MM.1S (cell line): ENCODE data around the gene CCDC157.
"Not testable (repeated sequence)": the region's sequence is repeated elsewhere in the genome, so short reads cannot be mapped to it uniquely, and the experiment has no call there.

ENCODE experiments used
- DNase-seq: peaks from one replicate; pipeline ENCODE4 v3.0.0-alpha.2; 2015
- H2AFZ ChIP-seq: fragments of 300-600 bp; sonication (generic); 2 replicates; pipeline ENCODE4 v1.6.0; 2016; ENCODE audit warnings: antibody characterized with exemption, low read length
- H3F3A ChIP-seq: fragments of 300-600 bp; sonication (generic); 2 replicates; pipeline ENCODE4 v1.6.1; 2016; ENCODE audit warnings: mild to moderate bottlenecking, antibody characterized with exemption, low read length, moderate library complexity, mixed read lengths; ENCODE audit not compliant: insufficient read depth
- H3K27ac ChIP-seq: fragments of 300-600 bp; sonication (generic); 2 replicates; pipeline ENCODE4 v1.5.1; 2016; ENCODE audit warnings: mild to moderate bottlenecking, low read length
- H3K27me3 ChIP-seq: fragments of 300-600 bp; sonication (generic); replicated peaks from 2 replicates; pipeline ENCODE4 v1.6.0; 2016; ENCODE audit warnings: low read length; ENCODE audit not compliant: insufficient read depth
- H3K36me3 ChIP-seq: fragments of 300-600 bp; sonication (generic); replicated peaks from 2 replicates; pipeline ENCODE4 v1.6.1; 2016; ENCODE audit warnings: mild to moderate bottlenecking, low read length, mixed read lengths; ENCODE audit not compliant: insufficient read depth
- H3K4me1 ChIP-seq: fragments of 300-600 bp; sonication (generic); 2 replicates; pipeline ENCODE4 v1.6.1; 2016; ENCODE audit warnings: low read length, mixed read lengths
- H3K4me2 ChIP-seq: fragments of 300-600 bp; sonication (generic); 2 replicates; pipeline ENCODE4 v1.6.0; 2016; ENCODE audit warnings: low read depth, low read length
- H3K4me3 ChIP-seq: fragments of 300-600 bp; sonication (generic); 2 replicates; pipeline ENCODE4 v1.5.1; 2016; ENCODE audit warnings: low read length, mixed read lengths
- H3K79me2 ChIP-seq: fragments of 300-600 bp; sonication (generic); 2 replicates; pipeline ENCODE4 v1.6.1; 2016; ENCODE audit warnings: mixed run types, low read length, mixed read lengths
- H3K9ac ChIP-seq: fragments of 300-600 bp; sonication (generic); 2 replicates; pipeline ENCODE4 v1.6.1; 2016; ENCODE audit warnings: low read length, mixed read lengths
- H3K9me2 ChIP-seq: fragments of 300-600 bp; sonication (generic); replicated peaks from 2 replicates; pipeline ENCODE4 v1.6.1; 2016; ENCODE audit warnings: mild to moderate bottlenecking, low read length, mixed read lengths; ENCODE audit not compliant: insufficient read depth
- H3K9me3 ChIP-seq: fragments of 300-600 bp; sonication (generic); replicated peaks from 2 replicates; pipeline ENCODE4 v1.6.1; 2016; ENCODE audit warnings: mild to moderate bottlenecking, low read length, mixed read lengths; ENCODE audit not compliant: insufficient read depth
- H4K20me1 ChIP-seq: fragments of 300-600 bp; sonication (generic); 2 replicates; pipeline ENCODE4 v1.6.1; 2016; ENCODE audit warnings: mild to moderate bottlenecking, low read length, moderate library complexity, mixed read lengths; ENCODE audit not compliant: insufficient read depth
- EZH2 ChIP-seq: fragments of 300-600 bp; sonication (generic); optimal IDR thresholded peaks from 2 replicates; pipeline ENCODE3; 2017; ENCODE audit warnings: low read depth, mild to moderate bottlenecking, antibody characterized with exemption, low read length, mixed read lengths
- EZH2phosphoT487 ChIP-seq: fragments of 300-600 bp; sonication (generic); IDR thresholded peaks from 2 replicates; pipeline ENCODE4 v1.6.1; 2018; ENCODE audit warnings: antibody characterized with exemption, low read length
- TF ChIP-seq, protein P1 (sequence below): fragments of 300-600 bp; sonication (generic); IDR thresholded peaks from 2 replicates; pipeline ENCODE4 v1.5.1; 2016; ENCODE audit warnings: antibody characterized with exemption, low read length, mixed read lengths

CCDC157 gene

DNA sequence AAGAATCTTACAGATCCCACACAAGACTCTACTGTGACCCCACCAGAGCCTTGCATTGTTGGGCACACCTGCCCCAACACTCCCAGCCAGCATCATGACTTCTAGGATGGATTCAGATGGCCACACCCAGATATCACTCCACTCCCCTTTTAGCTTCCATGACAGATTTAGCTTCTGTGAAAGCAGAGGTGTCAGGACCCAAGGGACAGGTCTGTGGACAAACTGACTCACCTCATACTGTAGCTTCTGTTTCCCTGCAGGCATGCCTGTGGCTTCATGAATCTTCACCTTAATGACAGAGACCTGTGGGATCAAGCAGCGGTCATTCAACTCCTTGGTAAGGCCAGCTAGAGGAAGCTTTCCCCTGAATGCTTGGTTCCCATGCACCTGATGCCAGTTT is 21.6 kb upstream of the CCDC157 start:
- Histone ChIP-seq H4K20me1 (no peaks in the 10 kb centered on the region), H3K9ac (no peak overlapping the region), H3K79me2 (no peaks in the 10 kb centered on the region), H3K9me2 (no peaks in the 10 kb centered on the region), H3K9me3 (no peaks in the 10 kb centered on the region), H3K4me3 (no peak overlapping the region), H3K4me1 (no peaks in the 10 kb centered on the region), H3K27ac (no peak overlapping the region), H3F3A (no peaks in the 10 kb centered on the region), H2AFZ (no peak overlapping the region), H3K27me3 (no peaks in the 10 kb centered on the region), H3K4me2 (no peak overlapping the region), H3K36me3 (peaks cover 19% of the 10 kb centered on the region)
- DNase-seq: no peak
- no peak for TF ChIP-seq EZH2phosphoT487

DNA sequence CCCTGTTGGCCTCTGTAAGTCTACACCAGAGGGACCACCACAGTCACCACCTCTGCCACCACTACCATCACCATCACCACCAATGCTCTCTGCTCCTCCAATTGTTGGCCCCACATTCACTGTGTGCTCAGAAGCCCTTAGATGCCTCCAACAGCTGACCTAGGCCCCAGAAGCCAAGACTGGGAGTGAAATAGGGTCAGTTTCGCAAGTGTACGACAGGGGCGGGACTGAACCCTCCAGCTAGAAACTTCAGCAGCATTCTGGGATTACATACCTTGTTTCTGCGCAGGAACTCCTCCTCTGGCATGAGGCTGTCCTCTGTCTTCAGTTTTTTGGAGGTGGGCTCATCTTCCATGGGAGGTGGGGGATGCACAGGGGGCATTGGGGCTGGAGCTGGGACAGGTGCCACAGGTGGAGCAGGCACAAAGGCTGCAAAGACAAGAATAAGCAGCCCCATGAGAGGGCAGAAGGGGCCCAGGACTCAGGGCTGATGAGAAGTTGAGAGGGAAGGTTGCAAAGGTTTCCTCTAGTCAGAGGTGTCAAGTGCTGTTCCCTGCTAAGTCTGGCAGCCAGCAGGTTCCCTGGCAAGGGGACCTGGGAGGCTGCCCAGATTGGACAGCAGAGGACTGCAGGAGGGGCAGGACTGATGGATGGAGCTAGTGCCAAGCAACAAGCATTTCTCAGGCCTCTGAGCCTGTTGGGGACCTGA is 19.9 kb upstream of the CCDC157 start:
- H4K20me1 ChIP-seq: no peaks in the 10 kb centered on the region
- H3K4me3 ChIP-seq: no peak overlapping the region
- H3K79me2 ChIP-seq: no peaks in the 10 kb centered on the region

DNA sequence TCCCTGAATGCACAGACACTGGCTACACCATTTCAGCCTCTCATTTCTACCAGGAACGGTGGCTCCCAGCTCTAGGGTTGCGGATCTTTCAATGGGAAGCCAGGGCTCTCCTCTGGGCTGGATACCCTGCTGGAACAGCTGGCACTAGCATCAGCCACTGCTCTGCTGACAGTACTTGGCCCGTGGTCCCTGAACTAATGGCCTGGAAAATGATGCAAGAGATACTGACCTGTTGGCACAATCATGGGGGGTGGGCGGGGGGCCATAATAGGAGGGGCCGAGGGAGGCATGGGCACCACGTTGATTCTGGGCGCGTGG is 19.4 kb upstream of the CCDC157 start:
- no peak overlapping the region for H3K9ac ChIP-seq
- no peaks in the 10 kb centered on the region for H3K9me2 ChIP-seq
- H3K79me2 ChIP-seq: no peaks in the 10 kb centered on the region
- H3K27ac ChIP-seq: no peak overlapping the region
- H3K4me2 ChIP-seq: no peak overlapping the region
- H3K4me1 ChIP-seq: no peaks in the 10 kb centered on the region
- H3K4me3 ChIP-seq: no peak overlapping the region
- no peaks in the 10 kb centered on the region for H4K20me1 ChIP-seq
- H2AFZ ChIP-seq: no peak overlapping the region
- H3K9me3 ChIP-seq: no peaks in the 10 kb centered on the region
- H3K27me3 ChIP-seq: no peaks in the 10 kb centered on the region
- no peak for DNase-seq
- TF ChIP-seq, protein P1, sequence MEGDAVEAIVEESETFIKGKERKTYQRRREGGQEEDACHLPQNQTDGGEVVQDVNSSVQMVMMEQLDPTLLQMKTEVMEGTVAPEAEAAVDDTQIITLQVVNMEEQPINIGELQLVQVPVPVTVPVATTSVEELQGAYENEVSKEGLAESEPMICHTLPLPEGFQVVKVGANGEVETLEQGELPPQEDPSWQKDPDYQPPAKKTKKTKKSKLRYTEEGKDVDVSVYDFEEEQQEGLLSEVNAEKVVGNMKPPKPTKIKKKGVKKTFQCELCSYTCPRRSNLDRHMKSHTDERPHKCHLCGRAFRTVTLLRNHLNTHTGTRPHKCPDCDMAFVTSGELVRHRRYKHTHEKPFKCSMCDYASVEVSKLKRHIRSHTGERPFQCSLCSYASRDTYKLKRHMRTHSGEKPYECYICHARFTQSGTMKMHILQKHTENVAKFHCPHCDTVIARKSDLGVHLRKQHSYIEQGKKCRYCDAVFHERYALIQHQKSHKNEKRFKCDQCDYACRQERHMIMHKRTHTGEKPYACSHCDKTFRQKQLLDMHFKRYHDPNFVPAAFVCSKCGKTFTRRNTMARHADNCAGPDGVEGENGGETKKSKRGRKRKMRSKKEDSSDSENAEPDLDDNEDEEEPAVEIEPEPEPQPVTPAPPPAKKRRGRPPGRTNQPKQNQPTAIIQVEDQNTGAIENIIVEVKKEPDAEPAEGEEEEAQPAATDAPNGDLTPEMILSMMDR: no peak
- no peak for TF ChIP-seq EZH2
- TF ChIP-seq EZH2phosphoT487: no peak
- H3F3A ChIP-seq: no peaks in the 10 kb centered on the region
- peaks cover 31% of the 10 kb centered on the region for H3K36me3 ChIP-seq

More for the DNA sequence above, 19.9 kb upstream of the CCDC157 start:
- TF ChIP-seq EZH2phosphoT487 (no peak), EZH2 (no peak)
- TF ChIP-seq, protein P1: no peak
- no peak for DNase-seq
- Histone ChIP-seq H3K36me3 (peaks cover 25% of the 10 kb centered on the region), H3K9me3 (no peaks in the 10 kb centered on the region), H2AFZ (no peak overlapping the region), H3K9ac (no peak overlapping the region), H3F3A (no peaks in the 10 kb centered on the region), H3K27ac (no peak overlapping the region), H3K4me2 (no peak overlapping the region), H3K4me1 (no peaks in the 10 kb centered on the region), H3K27me3 (no peaks in the 10 kb centered on the region), H3K9me2 (no peaks in the 10 kb centered on the region)

DNA sequence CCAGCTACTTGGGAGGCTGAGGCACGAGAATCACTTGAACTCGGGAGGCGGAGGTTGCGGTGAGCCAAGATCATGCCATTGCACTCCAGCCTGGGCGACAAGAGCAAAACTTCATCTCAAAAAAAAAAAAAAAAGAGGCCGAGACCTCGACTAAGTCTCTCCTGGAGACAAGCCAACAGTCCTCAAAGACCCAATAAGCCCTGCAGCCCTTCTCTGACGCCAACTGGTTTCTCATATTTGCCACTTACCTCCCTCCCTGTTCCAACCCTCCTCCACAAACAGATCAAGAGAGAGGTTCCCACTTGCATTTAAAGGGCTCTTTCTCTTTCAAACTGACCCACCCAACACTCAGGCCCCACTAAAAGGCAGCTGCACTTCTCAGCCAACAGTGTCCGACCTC is 18.5 kb upstream of the CCDC157 start:
- not testable (repeated sequence) for H3K9me2 ChIP-seq, H3K9me3 ChIP-seq, DNase-seq, H2AFZ ChIP-seq, H4K20me1 ChIP-seq, H3K9ac ChIP-seq, H3F3A ChIP-seq, H3K79me2 ChIP-seq, H3K4me2 ChIP-seq, H3K4me3 ChIP-seq, H3K27me3 ChIP-seq, H3K27ac ChIP-seq, H3K4me1 ChIP-seq
- peaks cover 32% of the 10 kb centered on the region for H3K36me3 ChIP-seq
